Upper lobe of right lung (tissue), 1 donor: Measurements from ENCODE around the gene RPTOR. TPM values are rescaled to one million over a fixed set of nuclear protein-coding genes. Genes with fewer than 3 reads are reported as not detected.

Experiments used
- ATAC-seq: fragments of 200-7000 bp; cut with Tn5 transposase; one replicate; pipeline ENCODE4 v1.9.1; 2020; ENCODE audit warnings: mild to moderate bottlenecking, moderate library complexity
- DNase-seq: peaks from one replicate; pipeline ENCODE4 v3.0.0-alpha.2; 2020
- H3K27ac ChIP-seq: fragments of 200-600 bp; one replicate; pipeline ENCODE4 v1.8.0; 2022
- H3K27me3 ChIP-seq: fragments of 200-600 bp; one replicate; pipeline ENCODE4 v1.8.0; 2022; ENCODE audit warnings: mild to moderate bottlenecking
- H3K36me3 ChIP-seq: fragments of 200-600 bp; one replicate; pipeline ENCODE4 v1.8.0; 2022
- H3K4me1 ChIP-seq: fragments of 200-600 bp; one replicate; pipeline ENCODE4 v1.8.0; 2022
- H3K4me3 ChIP-seq: fragments of 200-600 bp; one replicate; pipeline ENCODE4 v1.8.0; 2022; ENCODE audit warnings: mild to moderate bottlenecking
- H3K9me3 ChIP-seq: fragments of 200-600 bp; one replicate; pipeline ENCODE4 v1.8.0; 2022
- intact Hi-C: fragments of 100-400 bp; cut with DNase I; formaldehyde crosslinking; loops from one replicate; pipeline ENCODE4 v1.11.0; 2022
- total RNA-seq: library from RNA; stranded (reverse); fragmentation: NEBNext Ultra II Directional; extraction: Animal tissue kit (Norgen Biotek cat#: 25700); gene quantifications from one replicate; pipeline ENCODE4 v1.2.1, GENCODE V29; 2021
- TF ChIP-seq, protein P1 (sequence below): fragments of 200-600 bp; IDR thresholded peaks from one replicate; pipeline ENCODE4 v1.8.0; 2022; ENCODE audit warnings: antibody characterized with exemption
- donor health status: DM: no; HTN: yes; CAD: no; lungs with severe emphysema.

RPTOR gene
- total RNA-seq, 1 donor from 2014 or later = 35.4 TPM

DNA sequence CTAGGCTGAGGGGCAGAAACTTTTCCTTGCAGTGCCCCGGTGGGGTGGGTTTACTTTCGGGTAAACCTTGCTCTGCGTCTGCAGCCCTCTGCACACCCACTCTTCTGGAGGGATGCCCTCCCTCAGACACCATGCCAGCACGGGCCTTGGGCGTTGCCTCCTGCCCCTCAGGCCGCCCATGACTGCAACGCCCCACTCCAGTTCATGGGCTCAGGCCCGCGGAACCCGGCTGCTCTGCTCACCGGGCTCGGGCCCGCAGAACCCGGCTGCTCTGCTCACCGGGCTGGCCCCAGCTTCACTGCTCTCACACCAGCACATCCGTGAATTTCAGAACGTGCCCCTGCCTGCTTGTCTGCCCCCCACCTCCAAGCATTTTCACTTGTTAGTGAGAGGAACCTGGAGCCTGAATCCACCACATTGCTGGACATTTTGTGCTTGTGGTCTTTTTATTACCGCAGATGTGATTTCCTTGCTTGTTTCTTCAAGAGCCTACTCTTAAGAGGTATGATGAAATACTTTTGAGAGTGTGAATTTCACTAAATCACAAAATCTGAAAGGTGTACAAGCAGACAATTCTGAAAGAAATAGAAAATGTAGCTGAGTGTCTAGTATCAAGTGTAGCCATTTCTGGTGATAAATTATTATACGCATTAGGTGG, 130.9 kb downstream of the RPTOR start:
- ATAC-seq = peak; percentile 58
- peak overlapping the region; percentile 72 for H3K27ac ChIP-seq
- H3K9me3 ChIP-seq = no peaks in the 10 kb centered on the region
- TF ChIP-seq, protein P1, sequence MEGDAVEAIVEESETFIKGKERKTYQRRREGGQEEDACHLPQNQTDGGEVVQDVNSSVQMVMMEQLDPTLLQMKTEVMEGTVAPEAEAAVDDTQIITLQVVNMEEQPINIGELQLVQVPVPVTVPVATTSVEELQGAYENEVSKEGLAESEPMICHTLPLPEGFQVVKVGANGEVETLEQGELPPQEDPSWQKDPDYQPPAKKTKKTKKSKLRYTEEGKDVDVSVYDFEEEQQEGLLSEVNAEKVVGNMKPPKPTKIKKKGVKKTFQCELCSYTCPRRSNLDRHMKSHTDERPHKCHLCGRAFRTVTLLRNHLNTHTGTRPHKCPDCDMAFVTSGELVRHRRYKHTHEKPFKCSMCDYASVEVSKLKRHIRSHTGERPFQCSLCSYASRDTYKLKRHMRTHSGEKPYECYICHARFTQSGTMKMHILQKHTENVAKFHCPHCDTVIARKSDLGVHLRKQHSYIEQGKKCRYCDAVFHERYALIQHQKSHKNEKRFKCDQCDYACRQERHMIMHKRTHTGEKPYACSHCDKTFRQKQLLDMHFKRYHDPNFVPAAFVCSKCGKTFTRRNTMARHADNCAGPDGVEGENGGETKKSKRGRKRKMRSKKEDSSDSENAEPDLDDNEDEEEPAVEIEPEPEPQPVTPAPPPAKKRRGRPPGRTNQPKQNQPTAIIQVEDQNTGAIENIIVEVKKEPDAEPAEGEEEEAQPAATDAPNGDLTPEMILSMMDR = no peak
- no peaks in the 10 kb centered on the region for H3K36me3 ChIP-seq
- intact Hi-C loops = no loop called here
- H3K4me1 ChIP-seq = peaks cover 39% of the 10 kb centered on the region
- H3K27me3 ChIP-seq = no peaks in the 10 kb centered on the region
- no peak overlapping the region for H3K4me3 ChIP-seq
- DNase-seq = no peak

DNA sequence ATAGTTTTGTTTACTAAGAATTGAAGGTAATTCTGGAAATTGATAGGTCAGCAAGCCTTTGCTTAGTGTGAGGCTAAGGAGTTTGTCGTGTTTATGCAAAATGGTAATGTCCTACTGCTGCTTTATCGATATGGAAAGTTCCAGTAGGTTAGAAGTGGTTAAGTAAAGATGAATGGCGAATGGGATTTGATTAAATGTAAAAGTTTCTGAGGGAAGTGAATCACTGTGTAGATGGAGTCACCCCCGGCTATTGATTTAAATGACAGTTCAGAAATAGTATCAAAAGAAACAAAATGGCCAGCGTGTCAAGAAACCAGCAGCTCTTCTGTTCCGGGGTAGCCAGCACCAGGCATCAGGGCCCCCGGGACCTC, 131.4 kb downstream of the RPTOR start:
- H3K27ac ChIP-seq = peak overlapping the region; percentile 72
- H3K4me3 ChIP-seq = no peak overlapping the region
- no peaks in the 10 kb centered on the region for H3K9me3 ChIP-seq
- ATAC-seq (no peak), DNase-seq (no peak)
- no peaks in the 10 kb centered on the region for H3K27me3 ChIP-seq
- peaks cover 39% of the 10 kb centered on the region for H3K4me1 ChIP-seq
- TF ChIP-seq, protein P1 = no peak
- intact Hi-C loops = no loop called here
- H3K36me3 ChIP-seq = no peaks in the 10 kb centered on the region

DNA sequence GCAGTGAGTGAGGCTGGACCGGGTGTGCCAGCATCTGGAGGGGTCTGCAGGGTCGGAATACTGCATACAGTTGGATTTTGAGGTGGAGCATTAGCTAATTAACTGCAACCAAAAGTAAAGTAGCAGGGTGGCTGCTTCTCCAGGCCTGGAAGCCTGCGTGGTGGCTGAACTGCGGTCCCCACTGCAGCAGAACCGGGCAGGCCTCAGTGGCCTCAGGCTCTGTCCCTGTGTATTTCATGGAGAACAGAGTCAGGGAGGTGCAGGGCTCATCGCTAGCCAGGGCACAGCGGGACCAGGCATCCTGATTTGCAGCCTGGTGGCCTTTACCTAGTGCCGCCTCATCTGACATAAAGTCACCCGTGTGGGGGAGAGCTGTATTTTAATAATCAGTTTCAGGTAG, 131.9 kb downstream of the RPTOR start:
- H3K27me3 ChIP-seq = no peaks in the 10 kb centered on the region
- TF ChIP-seq, protein P1 = no peak
- no peaks in the 10 kb centered on the region for H3K36me3 ChIP-seq
- no peaks in the 10 kb centered on the region for H3K9me3 ChIP-seq
- intact Hi-C loops = no loop called here
- peaks cover 36% of the 10 kb centered on the region for H3K4me1 ChIP-seq
- H3K27ac ChIP-seq = no peak overlapping the region
- H3K4me3 ChIP-seq = no peak overlapping the region
- ATAC-seq (no peak), DNase-seq (no peak)

DNA sequence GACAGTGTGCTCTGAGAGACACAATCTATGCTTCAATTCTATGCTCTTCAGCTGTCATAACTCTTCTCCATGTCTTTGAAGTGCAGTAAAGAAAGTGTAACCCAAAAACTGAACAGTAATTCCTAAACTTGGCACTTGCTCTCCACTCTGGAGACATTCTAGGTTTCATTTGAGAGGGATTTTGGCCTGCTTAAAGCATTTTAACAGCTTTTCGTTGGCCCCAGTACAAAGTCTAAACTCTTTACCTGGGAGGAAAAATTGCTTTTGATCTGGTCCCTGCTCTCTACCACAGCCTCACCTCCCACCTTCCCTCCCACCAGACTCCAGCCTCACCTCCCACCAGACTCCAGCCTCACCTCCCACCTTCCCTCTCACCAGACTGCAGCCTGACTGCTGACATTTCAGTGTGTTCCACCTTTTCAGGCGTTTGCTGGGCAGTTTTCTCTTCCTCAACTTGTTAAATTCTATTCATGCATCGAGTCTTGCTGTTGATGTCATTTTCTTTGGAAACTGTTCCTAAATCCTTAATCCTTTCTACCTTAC, 132.6 kb downstream of the RPTOR start:
- Histone ChIP-seq H3K27ac (no peak overlapping the region), H3K36me3 (no peaks in the 10 kb centered on the region), H3K27me3 (no peaks in the 10 kb centered on the region), H3K9me3 (no peaks in the 10 kb centered on the region), H3K4me3 (no peak overlapping the region), H3K4me1 (peaks cover 36% of the 10 kb centered on the region)
- ATAC-seq (no peak), DNase-seq (no peak)
- intact Hi-C loops = no loop called here
- TF ChIP-seq, protein P1 = no peak

DNA sequence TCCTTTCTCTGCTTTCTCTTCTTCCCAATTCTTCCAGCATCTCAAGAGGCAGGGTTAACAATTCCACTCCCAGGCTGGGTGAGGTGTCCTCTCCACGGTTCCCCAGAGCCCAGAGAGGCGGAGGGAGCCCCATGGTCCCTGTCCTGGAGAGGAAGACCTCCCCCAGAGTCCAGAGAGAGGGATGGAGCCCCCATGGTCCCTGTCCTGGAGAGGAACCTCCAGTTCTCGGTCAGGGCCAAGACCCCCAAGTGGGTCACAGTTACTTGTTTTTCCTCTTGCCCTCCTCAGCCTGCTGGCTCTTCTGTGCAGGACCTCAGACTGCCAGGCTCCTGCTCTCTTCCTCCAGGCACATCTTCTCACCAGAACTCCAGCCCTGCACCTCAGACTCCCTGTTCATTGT, 135.2 kb downstream of the RPTOR start:
- Histone ChIP-seq H3K4me1 (peaks cover 25% of the 10 kb centered on the region), H3K27ac (no peak overlapping the region), H3K27me3 (no peaks in the 10 kb centered on the region), H3K36me3 (no peaks in the 10 kb centered on the region), H3K4me3 (no peak overlapping the region), H3K9me3 (no peaks in the 10 kb centered on the region)
- intact Hi-C loops = no loop called here
- TF ChIP-seq, protein P1 = no peak
- DNase-seq = no peak
- ATAC-seq = no peak
